Measurements from ENCODE around the gene TTLL8.

DNA sequence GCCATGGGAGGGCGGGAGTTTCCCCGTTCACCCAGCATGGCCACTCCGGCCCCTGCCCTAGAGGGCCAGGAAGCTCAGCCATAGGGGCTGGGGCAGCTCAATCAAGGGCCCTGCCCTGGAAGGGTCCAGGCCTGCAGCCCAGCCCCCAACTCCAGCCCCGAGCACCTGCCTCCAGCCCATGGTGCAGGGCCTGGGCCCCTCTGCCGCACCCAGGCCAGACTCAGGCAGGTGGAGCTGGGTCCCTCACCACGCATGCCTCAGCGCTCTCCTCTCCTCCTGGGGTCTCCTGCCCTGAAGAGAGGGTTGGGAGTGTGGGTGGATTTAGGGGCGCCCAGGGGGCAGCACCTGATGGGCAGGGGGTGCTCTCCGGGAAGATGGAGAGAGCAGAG is 14.1 kb upstream of the TTLL8 start:
- TF ChIP-seq CTCF (IDR thresholded peaks at IDR 0.05): no peak
- no peak for TF ChIP-seq POLR2A (IDR thresholded peaks at IDR 0.05)

Measured in lower leg skin (tissue), 3 donors.